MCF 10A (cell line): ENCODE measurements around the gene XPO4. TPM values are rescaled to one million over a fixed set of nuclear protein-coding genes. Genes with fewer than 3 reads are reported as not detected.
"Not testable (repeated sequence)": the region's sequence is repeated elsewhere in the genome, so short reads cannot be mapped to it uniquely, and the experiment has no call there.

ENCODE experiments used
- BruUV-seq: library from RNA; stranded (reverse); fragments of 400-500 nt; replicated peaks from 2 replicates; lab custom pipeline; 2021; lab: Mats Ljungman, UMichigan
- CTCF ChIA-PET: fragments of 300-600 bp; sonication (Branson Sonifier 250); formaldehyde crosslinking; extraction: SDS; loops from one replicate; lab custom pipeline; 2021; ENCODE audit warnings: antibody characterized with exemption, inconsistent platforms; lab: Yijun Ruan, JAX
- POLR2A ChIA-PET: fragments of 300-600, 350-650 bp; sonication (Branson Sonifier 250); formaldehyde crosslinking; extraction: SDS; loops from one replicate; lab custom pipeline; 2020; ENCODE audit warnings: antibody characterized with exemption, inconsistent platforms; lab: Yijun Ruan, JAX
- DNase-seq: peaks from one replicate; pipeline ENCODE4 v3.0.0-alpha.2; 2018; ENCODE audit not compliant: unreplicated experiment
- H3K27ac Mint-ChIP-seq: one replicate; pipeline ENCODE4 v1.8.0; 2022; ENCODE audit warnings: mild to moderate bottlenecking, low read depth, mixed read lengths; ENCODE audit not compliant: unreplicated experiment
- H3K27me3 Mint-ChIP-seq: one replicate; pipeline ENCODE4 v1.8.0; 2022; ENCODE audit warnings: mixed read lengths; ENCODE audit not compliant: insufficient read depth, unreplicated experiment
- H3K36me3 Mint-ChIP-seq: one replicate; pipeline ENCODE4 v1.8.0; 2022; ENCODE audit warnings: mild to moderate bottlenecking, moderate library complexity, mixed read lengths; ENCODE audit not compliant: insufficient read depth, unreplicated experiment
- H3K4me1 Mint-ChIP-seq: one replicate; pipeline ENCODE4 v1.8.0; 2022; ENCODE audit warnings: mixed read lengths; ENCODE audit not compliant: insufficient read depth, unreplicated experiment
- H3K4me3 Mint-ChIP-seq: one replicate; pipeline ENCODE4 v1.8.0; 2022; ENCODE audit warnings: mild to moderate bottlenecking, moderate library complexity, mixed read lengths; ENCODE audit not compliant: unreplicated experiment
- H3K9me3 Mint-ChIP-seq: one replicate; pipeline ENCODE4 v1.8.0; 2022; ENCODE audit warnings: mixed read lengths; ENCODE audit not compliant: unreplicated experiment
- intact Hi-C: fragments of 100-400 bp; cut with micrococcal nuclease; formaldehyde crosslinking; loops from 2 replicates; pipeline ENCODE4 v1.14.1; 2022
- total RNA-seq: library from RNA; stranded (reverse); gene quantifications from 2 replicates; pipeline ENCODE4 v1.2.3, GENCODE V29; 2022
- TF ChIP-seq, protein P1 (sequence below): fragments of 200-600 bp; IDR thresholded peaks from one replicate; pipeline ENCODE4 v1.8.0; 2022; ENCODE audit warnings: antibody characterized with exemption, mild to moderate bottlenecking; ENCODE audit not compliant: unreplicated experiment

The XPO4 gene
- total RNA-seq, 1 experiment from 2014 or later: 25.8 TPM

DNA sequence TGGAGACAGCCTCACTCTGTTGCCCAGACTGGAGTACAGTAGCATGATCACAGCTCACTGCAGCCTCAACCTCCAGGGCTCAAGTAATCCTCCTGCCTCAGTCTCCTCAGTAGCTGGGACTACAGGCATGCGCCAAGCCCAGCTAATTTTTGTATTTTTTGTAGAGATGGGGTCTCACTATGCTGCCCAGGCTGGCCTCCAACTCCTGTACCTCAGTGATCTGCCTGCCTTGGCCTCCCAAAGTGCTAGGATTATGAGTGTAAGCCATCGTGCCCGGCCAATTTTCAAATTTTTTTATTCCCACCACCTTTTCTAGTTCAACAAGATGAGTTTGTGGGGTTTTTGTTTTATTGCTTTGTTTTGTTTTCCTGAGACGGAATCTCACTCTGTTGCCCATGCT, 31.7 kb downstream of the XPO4 start:
- DNase-seq: no peak

DNA sequence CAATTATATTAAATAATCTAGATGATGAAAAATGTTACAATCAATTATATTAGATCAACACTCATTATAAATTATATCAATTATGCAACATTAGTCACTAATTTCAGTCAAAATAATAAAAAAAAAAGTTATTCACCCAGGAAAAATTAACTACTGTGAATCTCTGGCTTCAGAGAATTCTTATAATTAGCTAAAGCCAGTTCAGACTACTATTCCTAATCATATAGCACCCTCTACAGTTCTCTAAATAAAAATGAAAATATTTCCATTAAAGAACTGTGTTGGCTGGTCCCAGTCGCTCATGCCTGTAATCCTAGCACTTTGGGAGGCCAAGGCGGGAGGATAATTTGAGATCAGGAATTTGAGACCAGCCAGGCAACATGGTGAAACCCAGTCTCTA, 33.0 kb downstream of the XPO4 start:
- DNase-seq: no peak
- POLR2A ChIA-PET: interaction anchor here (0.6 kb wide), 2 partner anchors 187 to 301 kb away, joined by 3 to 4 read pairs; no protein-coding TSS in a partner anchor
- Mint-ChIP-seq H3K9me3 (no peaks in the 10 kb centered on the region), H3K4me3 (no peak overlapping the region), H3K27ac (no peak overlapping the region), H3K27me3 (no peaks in the 10 kb centered on the region), H3K36me3 (no peaks in the 10 kb centered on the region), H3K4me1 (peaks cover 15% of the 10 kb centered on the region)
- TF ChIP-seq, protein P1, sequence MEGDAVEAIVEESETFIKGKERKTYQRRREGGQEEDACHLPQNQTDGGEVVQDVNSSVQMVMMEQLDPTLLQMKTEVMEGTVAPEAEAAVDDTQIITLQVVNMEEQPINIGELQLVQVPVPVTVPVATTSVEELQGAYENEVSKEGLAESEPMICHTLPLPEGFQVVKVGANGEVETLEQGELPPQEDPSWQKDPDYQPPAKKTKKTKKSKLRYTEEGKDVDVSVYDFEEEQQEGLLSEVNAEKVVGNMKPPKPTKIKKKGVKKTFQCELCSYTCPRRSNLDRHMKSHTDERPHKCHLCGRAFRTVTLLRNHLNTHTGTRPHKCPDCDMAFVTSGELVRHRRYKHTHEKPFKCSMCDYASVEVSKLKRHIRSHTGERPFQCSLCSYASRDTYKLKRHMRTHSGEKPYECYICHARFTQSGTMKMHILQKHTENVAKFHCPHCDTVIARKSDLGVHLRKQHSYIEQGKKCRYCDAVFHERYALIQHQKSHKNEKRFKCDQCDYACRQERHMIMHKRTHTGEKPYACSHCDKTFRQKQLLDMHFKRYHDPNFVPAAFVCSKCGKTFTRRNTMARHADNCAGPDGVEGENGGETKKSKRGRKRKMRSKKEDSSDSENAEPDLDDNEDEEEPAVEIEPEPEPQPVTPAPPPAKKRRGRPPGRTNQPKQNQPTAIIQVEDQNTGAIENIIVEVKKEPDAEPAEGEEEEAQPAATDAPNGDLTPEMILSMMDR: peak; percentile 26
- intact Hi-C loops: no loop called here
- no TSS peak for BruUV-seq
- CTCF ChIA-PET: interaction anchor here (1.9 kb wide), 1 partner anchor 32 kb away, joined by 6 read pairs; no protein-coding TSS in a partner anchor

More for the DNA sequence above, 31.7 kb downstream of the XPO4 start:
- no TSS peak for BruUV-seq
- no peaks in the 10 kb centered on the region for H3K27me3 Mint-ChIP-seq
- CTCF ChIA-PET: interaction anchor here (1.9 kb wide), 1 partner anchor 31 kb away, joined by 6 read pairs; no protein-coding TSS in a partner anchor
- POLR2A ChIA-PET: interaction anchor here (0.6 to 0.7 kb wide), 4 partner anchors 16 to 357 kb away, joined by 3 to 6 read pairs (median 3); no protein-coding TSS in a partner anchor
- H3K27ac Mint-ChIP-seq: no peak overlapping the region
- TF ChIP-seq, protein P1: no peak
- no peaks in the 10 kb centered on the region for H3K9me3 Mint-ChIP-seq
- H3K36me3 Mint-ChIP-seq: no peaks in the 10 kb centered on the region
- no peak overlapping the region for H3K4me3 Mint-ChIP-seq
- intact Hi-C loops: no loop called here
- H3K4me1 Mint-ChIP-seq: peaks cover 20% of the 10 kb centered on the region

DNA sequence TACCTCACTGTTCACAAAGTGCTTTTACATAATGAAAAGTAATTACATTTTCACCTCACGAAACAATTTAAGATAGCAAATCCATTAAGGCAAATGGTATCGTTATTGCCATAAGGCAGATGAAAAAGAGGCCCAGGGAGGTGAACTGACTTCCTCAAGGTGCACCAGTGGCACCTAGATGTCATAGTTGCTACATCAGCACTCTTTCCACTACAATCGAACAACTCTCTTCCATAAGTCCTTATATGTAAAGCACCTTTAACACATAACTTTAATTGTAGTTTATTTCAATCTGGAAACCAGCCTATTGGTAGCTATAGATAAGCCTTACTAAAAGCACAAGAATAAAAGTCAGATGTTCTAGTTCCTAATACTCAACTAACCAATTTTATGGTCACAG, 35.1 kb downstream of the XPO4 start:
- DNase-seq: no peak
- no peaks in the 10 kb centered on the region for H3K27me3 Mint-ChIP-seq
- no TSS peak for BruUV-seq
- peaks cover 6% of the 10 kb centered on the region for H3K4me1 Mint-ChIP-seq
- intact Hi-C loops: no loop called here
- no peak overlapping the region for H3K27ac Mint-ChIP-seq
- TF ChIP-seq, protein P1: no peak
- POLR2A ChIA-PET: interaction anchor here (1.0 kb wide), 1 partner anchor 35 kb away, joined by 3 read pairs; the partner anchor contains the start of gene XPO4
- no peaks in the 10 kb centered on the region for H3K36me3 Mint-ChIP-seq
- H3K4me3 Mint-ChIP-seq: no peak overlapping the region
- H3K9me3 Mint-ChIP-seq: no peaks in the 10 kb centered on the region
- CTCF ChIA-PET: interaction anchor here (0.6 to 1.6 kb wide), 3 partner anchors 14 to 401 kb away, joined by 3 to 7 read pairs (median 3); no protein-coding TSS in a partner anchor

DNA sequence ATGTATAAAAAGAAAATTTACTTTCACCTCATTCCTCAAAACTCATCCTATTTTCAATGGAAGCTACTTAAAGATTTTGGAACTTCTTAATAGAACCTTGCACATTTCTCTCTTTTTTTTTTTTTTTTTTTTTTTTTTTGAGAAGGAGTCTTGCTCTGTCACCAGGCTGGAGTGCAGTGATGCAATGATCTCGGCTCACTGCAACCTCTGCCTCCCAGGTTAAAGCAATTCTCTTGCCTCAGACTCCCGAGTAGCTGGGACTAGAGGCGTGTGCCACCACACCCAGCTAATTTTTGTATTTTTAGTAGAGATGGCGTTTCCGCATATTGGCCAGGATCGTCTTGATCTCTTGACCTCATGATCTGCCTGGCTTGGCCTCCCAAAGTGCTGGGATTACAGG, 40.9 kb downstream of the XPO4 start:
- CTCF ChIA-PET: interaction anchor here (0.6 to 1.3 kb wide), 5 partner anchors 9 to 153 kb away, joined by 3 to 5 read pairs (median 3); no protein-coding TSS in a partner anchor
- H3K9me3 Mint-ChIP-seq, H3K4me1 Mint-ChIP-seq, BruUV-seq, H3K4me3 Mint-ChIP-seq, H3K27me3 Mint-ChIP-seq, intact Hi-C loops: not testable (repeated sequence)
- peaks cover 27% of the 10 kb centered on the region for H3K36me3 Mint-ChIP-seq
- DNase-seq: peak; percentile 43
- peak overlapping the region; percentile 33 for H3K27ac Mint-ChIP-seq
- POLR2A ChIA-PET: interaction anchor here (0.5 to 1.6 kb wide), 7 partner anchors 10 to 1719 kb away, joined by 3 to 8 read pairs (median 3); no protein-coding TSS in a partner anchor
